GM19025 (cell line): ENCODE results near the gene MAP2.

Source experiments
- ATAC-seq: cut with Tn5 transposase; IDR thresholded peaks from one replicate; pipeline ENCODE4 v1.9.1; 2021; ENCODE audit warnings: mild to moderate bottlenecking, low read depth, moderate library complexity; ENCODE audit not compliant: unreplicated experiment

MAP2 gene

GRCh38 chr2:209523867-209524266 is 100.0 kb downstream of the MAP2 start:
- peak; percentile 38 for ATAC-seq

GRCh38 chr2:209525331-209525730 is 101.5 kb downstream of the MAP2 start:
- no peak for ATAC-seq

GRCh38 chr2:209525834-209526281 is 102.0 kb downstream of the MAP2 start:
- ATAC-seq, result no peak

GRCh38 chr2:209526561-209526960 is 102.7 kb downstream of the MAP2 start:
- ATAC-seq, result no peak

- ATAC-seq, result no peak
Observed at GRCh38 chr2:209529579-209529978, 105.7 kb downstream of the MAP2 start.

GRCh38 chr2:209532321-209532720 is 108.5 kb downstream of the MAP2 start:
- no peak for ATAC-seq

- no peak for ATAC-seq
Observed at GRCh38 chr2:209533391-209533790, 109.5 kb downstream of the MAP2 start.

- no peak for ATAC-seq
Observed at GRCh38 chr2:209534228-209534627, 110.4 kb downstream of the MAP2 start.

GRCh38 chr2:209536363-209536762 is 112.5 kb downstream of the MAP2 start:
- ATAC-seq, result no peak

GRCh38 chr2:209547726-209548125 is 123.9 kb downstream of the MAP2 start:
- ATAC-seq, result no peak

- no peak for ATAC-seq
Observed at GRCh38 chr2:209549589-209549988, 125.7 kb downstream of the MAP2 start.

- ATAC-seq, result no peak
Observed at GRCh38 chr2:209553913-209554312, 130.1 kb downstream of the MAP2 start.

- peak; percentile 46 for ATAC-seq
Observed at GRCh38 chr2:209556354-209556961, 132.6 kb downstream of the MAP2 start.

- ATAC-seq, result no peak
Observed at GRCh38 chr2:209560911-209561310, 137.1 kb downstream of the MAP2 start.

GRCh38 chr2:209563453-209563852 is 139.6 kb downstream of the MAP2 start:
- ATAC-seq, result no peak

GRCh38 chr2:209564816-209565215 is 141.0 kb downstream of the MAP2 start:
- no peak for ATAC-seq

GRCh38 chr2:209565896-209566582 is 142.2 kb downstream of the MAP2 start:
- no peak for ATAC-seq

GRCh38 chr2:209570194-209570593 is 146.3 kb downstream of the MAP2 start:
- no peak for ATAC-seq

GRCh38 chr2:209574515-209574914 is 150.7 kb downstream of the MAP2 start:
- ATAC-seq, result no peak

- ATAC-seq, result no peak
Observed at GRCh38 chr2:209577376-209578357, 153.8 kb downstream of the MAP2 start.

- no peak for ATAC-seq
Observed at GRCh38 chr2:209578394-209579001, 154.7 kb downstream of the MAP2 start.
